OCI-LY7 (cell line): ENCODE results near the gene TJAP1.

Source experiments
- CTCF ChIP-seq: fragments of 200-600 bp; sonication (generic); conservative IDR thresholded peaks from 2 replicates; pipeline ENCODE4 v1.5.1; 2014; ENCODE audit warnings: mild to moderate bottlenecking, antibody characterized with exemption, low read length, moderate library complexity, mixed read lengths
- EZH2phosphoT487 ChIP-seq: fragments of 200-600 bp; sonication (generic); IDR thresholded peaks from 2 replicates; pipeline ENCODE4 v1.6.1; 2018; ENCODE audit warnings: low read depth, borderline replicate concordance, mild to moderate bottlenecking, mixed run types, antibody characterized with exemption, low read length, moderate library complexity, mixed read lengths

GRCh38 chr6:43459535-43459934 lies 17.8 kb upstream of the TJAP1 start:
- TF ChIP-seq CTCF: peak; percentile 55; the same call in 1 of the 2 replicates
- TF ChIP-seq EZH2phosphoT487: no peak
